HCT116 (cell line): Measurements from ENCODE around the gene ZKSCAN4. TPM values are rescaled to one million over a fixed set of nuclear protein-coding genes. Genes with fewer than 3 reads are reported as not detected.

ENCODE experiments used
- ATAC-seq: fragments of 200-7000 bp; cut with Tn5 transposase; 2 replicates; pipeline ENCODE4 v1.9.1; 2020; ENCODE audit warnings: mild to moderate bottlenecking, moderate library complexity
- BruUV-seq: library from RNA; stranded (reverse); fragments of 400-500 nt; replicated peaks from 2 replicates; lab custom pipeline; 2021; lab: Mats Ljungman, UMichigan
- CTCF ChIA-PET: fragments of 300-600 bp; sonication (Branson Sonifier 250); formaldehyde crosslinking; loops from one replicate; lab custom pipeline; 2021; ENCODE audit warnings: antibody characterized with exemption; lab: Charles Lee
- POLR2A ChIA-PET: fragments of 300-600, 350-600 bp; sonication (Branson Sonifier 250); formaldehyde crosslinking; loops from one replicate; lab custom pipeline; 2021; ENCODE audit warnings: antibody characterized with exemption; lab: Charles Lee
- RAD21 ChIA-PET, 2 experiments: fragments of 300-600 bp; sonication (Branson Sonifier 250); formaldehyde crosslinking; loops; one replicate each; lab custom pipeline; 2023; ENCODE audit warnings: low total read pairs in 2 of 2; ENCODE audit not compliant: uncharacterized antibody in 2 of 2, unreplicated experiment in 2 of 2, low non-redundant PET in 1 of 2; lab: Charles Lee
- DNase-seq: peaks from one replicate; pipeline ENCODE4 v3.0.0-alpha.2; 2010; ENCODE audit warnings: low read depth, low spot score
- H2AFZ ChIP-seq: fragments of 200-600 bp; shearing (Covaris generic), sonication (generic); 2 replicates; pipeline ENCODE4 v1.6.1; 2017; ENCODE audit warnings: low read depth, mixed run types, mixed read lengths, antibody characterized with exemption, low read length; ENCODE audit not compliant: poor library complexity, severe bottlenecking
- H3K27ac ChIP-seq: 2 replicates; pipeline ENCODE4 v1.5.1; 2012; ENCODE audit warnings: low read depth, low read length
- H3K27me3 ChIP-seq: fragments of 200-600 bp; sonication (generic); 2 replicates; pipeline ENCODE4 v1.6.1; 2016; ENCODE audit warnings: mixed run types, low read length, mixed read lengths; ENCODE audit not compliant: insufficient read depth
- H3K36me3 ChIP-seq, 2 experiments: fragments of 200-500 bp in 1 of 2; fragments of 200-600 bp in 1 of 2; sonication (Bioruptor generic) in 1 of 2; sonication (generic) in 1 of 2; 2 replicates each; pipeline versions ENCODE4 v1.5.1 to v1.6.1; 2014 to 2016; ENCODE audit warnings: low read length in 2 of 2, inconsistent platforms in 1 of 2, mixed read lengths in 1 of 2, mixed run types in 1 of 2; ENCODE audit not compliant: insufficient read depth in 2 of 2, control insufficient read depth in 1 of 2
- H3K4me1 ChIP-seq, 2 experiments: fragments of 200-600 bp in 1 of 2; sonication (generic) in 1 of 2; 2 replicates each; pipeline versions ENCODE4 v1.5.1 to v1.6.1; 2012 to 2017; ENCODE audit warnings: low read length in 2 of 2, inconsistent platforms in 1 of 2, mild to moderate bottlenecking in 1 of 2, mixed read lengths in 1 of 2, mixed run types in 1 of 2, moderate library complexity in 1 of 2; ENCODE audit not compliant: insufficient read depth in 2 of 2, control insufficient read depth in 1 of 2
- H3K4me2 ChIP-seq: fragments of 200-600 bp; sonication (generic); 2 replicates; pipeline ENCODE4 v1.6.1; 2017; ENCODE audit warnings: mixed run types, low read length, mixed read lengths
- H3K4me3 ChIP-seq, 2 experiments: fragments of 200-600 bp in 1 of 2; sonication (generic) in 1 of 2; replicated peaks in 1 of 2; 2 replicates each; pipeline ENCODE4 v1.5.1; 2011 to 2016; ENCODE audit warnings: low read length in 2 of 2, control low read depth in 1 of 2, low read depth in 1 of 2, mild to moderate bottlenecking in 1 of 2, mixed read lengths in 1 of 2, mixed run types in 1 of 2
- H3K79me2 ChIP-seq: fragments of 200-600 bp; sonication (generic); 2 replicates; pipeline ENCODE4 v1.6.1; 2017; ENCODE audit warnings: mild to moderate bottlenecking, mixed run types, low read length, moderate library complexity, mixed read lengths; ENCODE audit not compliant: insufficient read depth
- H3K9ac ChIP-seq: fragments of 200-600 bp; sonication (generic); 2 replicates; pipeline ENCODE4 v1.6.1; 2016; ENCODE audit warnings: low read length, mixed read lengths
- H3K9me2 ChIP-seq: fragments of 200-600 bp; sonication (generic), shearing (Covaris generic); 2 replicates; pipeline ENCODE4 v1.6.1; 2017; ENCODE audit warnings: mixed run types, mild to moderate bottlenecking, moderate library complexity; ENCODE audit not compliant: insufficient read depth
- H3K9me3 ChIP-seq, 2 experiments: fragments of 200-500 bp in 1 of 2; fragments of 200-600 bp in 1 of 2; sonication (Bioruptor generic) in 1 of 2; sonication (generic) in 1 of 2; 2 replicates each; pipeline ENCODE4 v1.6.1; 2014 to 2017; ENCODE audit warnings: low read length in 2 of 2, mixed read lengths in 2 of 2, inconsistent platforms in 1 of 2, low read depth in 1 of 2, mild to moderate bottlenecking in 1 of 2, mixed run types in 1 of 2, moderate library complexity in 1 of 2; ENCODE audit not compliant: control insufficient read depth in 1 of 2, insufficient read depth in 1 of 2
- H4K20me1 ChIP-seq: fragments of 200-600 bp; sonication (generic), shearing (Covaris generic); 2 replicates; pipeline ENCODE4 v1.6.1; 2017; ENCODE audit warnings: mixed run types, mild to moderate bottlenecking, moderate library complexity; ENCODE audit not compliant: insufficient read depth
- ATF3 ChIP-seq: IDR thresholded peaks from 2 replicates; pipeline ENCODE4 v1.6.1; 2012
- CTCF ChIP-seq, 3 experiments: fragments of 200-600 bp in 1 of 3; sonication (generic) in 1 of 3; IDR thresholded peaks in 2 of 3; conservative IDR thresholded peaks in 1 of 3; 2 replicates each; pipeline ENCODE4 v1.5.1; 2012 to 2017; ENCODE audit warnings: low read depth in 2 of 3, low read length in 2 of 3, antibody characterized with exemption in 1 of 3, borderline replicate concordance in 1 of 3, control low read depth in 1 of 3, mild to moderate bottlenecking in 1 of 3, mixed read lengths in 1 of 3, mixed run types in 1 of 3, moderate library complexity in 1 of 3; ENCODE audit not compliant: insufficient read depth in 1 of 3
- EGR1 ChIP-seq: IDR thresholded peaks from 2 replicates; pipeline ENCODE4 v1.6.1; 2012; ENCODE audit warnings: low read depth
- ELF1 ChIP-seq: IDR thresholded peaks from 2 replicates; pipeline ENCODE4 v1.6.1; 2012; ENCODE audit warnings: low read depth, borderline replicate concordance
- EZH2 ChIP-seq: fragments of 200-600 bp; sonication (generic); IDR thresholded peaks from 2 replicates; pipeline ENCODE4 v1.6.1; 2017; ENCODE audit warnings: antibody characterized with exemption, mixed run types
- EZH2phosphoT487 ChIP-seq: fragments of 200-600 bp; IDR thresholded peaks from 2 replicates; pipeline ENCODE4 v1.6.1; 2018; ENCODE audit warnings: antibody characterized with exemption, borderline replicate concordance
- POLR2A ChIP-seq: IDR thresholded peaks from 2 replicates; pipeline ENCODE4 v1.7.0; 2011; ENCODE audit warnings: borderline replicate concordance; ENCODE audit not compliant: insufficient read depth, insufficient read length; ENCODE audit errors: extremely low read depth
- SIN3A ChIP-seq: IDR thresholded peaks from 2 replicates; pipeline ENCODE4 v1.6.1; 2012; ENCODE audit warnings: low read depth
- SP1 ChIP-seq: IDR thresholded peaks from 2 replicates; pipeline ENCODE4 v1.6.1; 2012; ENCODE audit warnings: low read depth
- TCF7L2 ChIP-seq: IDR thresholded peaks from 2 replicates; pipeline ENCODE4 v1.7.0; 2011; ENCODE audit warnings: borderline replicate concordance, inconsistent platforms; ENCODE audit not compliant: insufficient read depth, insufficient read length; ENCODE audit errors: extremely low read depth
- YY1 ChIP-seq: IDR thresholded peaks from 2 replicates; pipeline ENCODE4 v1.6.1; 2011; ENCODE audit warnings: low read length, low read depth, moderate library complexity, mild to moderate bottlenecking; ENCODE audit not compliant: insufficient replicate concordance; ENCODE audit errors: extremely low read depth
- ZFX ChIP-seq: fragments of 450-650 bp; IDR thresholded peaks from 2 replicates; pipeline ENCODE4 v1.6.1; 2017
- intact Hi-C: fragments of 100-400 bp; cut with micrococcal nuclease; formaldehyde crosslinking; loops from 2 replicates; pipeline ENCODE4 v1.10.0; 2022
- total RNA-seq: library from RNA; stranded (reverse); gene quantifications from one replicate; pipeline ENCODE4 v1.2.1, GENCODE V29; 2021; ENCODE audit not compliant: unreplicated experiment
- TF ChIP-seq, protein P1 (sequence below): IDR thresholded peaks from 2 replicates; pipeline ENCODE4 v1.6.1; 2011; ENCODE audit warnings: mild to moderate bottlenecking, low read length, moderate library complexity; ENCODE audit not compliant: insufficient replicate concordance; ENCODE audit errors: extremely low read depth

Gene ZKSCAN4
- total RNA-seq, 1 experiment from 2014 or later: 4.8 TPM

DNA sequence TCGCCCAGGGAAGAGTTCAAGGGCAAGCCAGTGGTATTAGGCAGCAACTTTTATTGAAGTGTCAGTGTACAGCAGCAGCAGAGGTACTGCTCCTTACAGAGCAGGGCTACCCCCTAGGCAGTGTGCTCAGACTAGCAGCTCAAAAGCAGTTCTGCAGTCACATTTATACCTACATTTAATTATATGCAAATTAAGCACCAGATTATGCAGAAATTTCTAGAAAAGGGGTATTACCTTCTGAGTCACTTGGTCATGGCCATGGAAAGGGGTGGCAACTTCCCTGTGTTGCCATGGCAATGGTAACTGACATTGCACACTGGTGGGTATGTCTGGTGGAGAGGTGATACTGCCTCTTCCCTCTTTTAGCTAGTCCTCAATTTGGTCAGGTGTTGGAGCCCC lies 2.1 kb upstream of the ZKSCAN4 start:
- Histone ChIP-seq H3K4me2 (no peak overlapping the region), H3K4me3 (no peak overlapping the region), H4K20me1 (no peaks in the 10 kb centered on the region), H2AFZ (no peak overlapping the region), H3K9me2 (no peaks in the 10 kb centered on the region), H3K9me3 (no peaks in the 10 kb centered on the region), H3K27ac (no peak overlapping the region), H3K36me3 (no peaks in the 10 kb centered on the region), H3K4me1 (peaks cover 7 to 15% of the 10 kb centered on the region in 2 experiments; a peak in 3 of 4 replicates), H3K27me3 (no peaks in the 10 kb centered on the region), H3K9ac (no peak overlapping the region), H3K79me2 (peaks cover 12% of the 10 kb centered on the region)
- ChIA-PET RAD21 (no interaction called here), CTCF (no interaction called here), POLR2A (interaction anchor here (1.2 to 2.5 kb wide), 3 partner anchors 10 to 15 kb away, joined by 4 to 11 read pairs (median 4); partner anchors contain the start of gene ZSCAN26)
- BruUV-seq: no TSS peak
- intact Hi-C loops: no loop called here
- no peak for ATAC-seq
- no peak for TF ChIP-seq SP1
- TF ChIP-seq CTCF (IDR thresholded peaks at IDR 0.05 in 2 of 3, conservative IDR thresholded peaks at IDR 0.05 in 1 of 3; ENCODE audit: borderline replicate concordance in 1 of 3, insufficient read depth in 1 of 3, low read depth in 2 of 3, low read length in 2 of 3): no peak
- TF ChIP-seq EZH2phosphoT487: no peak
- TF ChIP-seq ELF1: no peak
- no peak for TF ChIP-seq ZFX
- TF ChIP-seq EGR1: no peak
- TF ChIP-seq EZH2: no peak
- TF ChIP-seq, protein P1, sequence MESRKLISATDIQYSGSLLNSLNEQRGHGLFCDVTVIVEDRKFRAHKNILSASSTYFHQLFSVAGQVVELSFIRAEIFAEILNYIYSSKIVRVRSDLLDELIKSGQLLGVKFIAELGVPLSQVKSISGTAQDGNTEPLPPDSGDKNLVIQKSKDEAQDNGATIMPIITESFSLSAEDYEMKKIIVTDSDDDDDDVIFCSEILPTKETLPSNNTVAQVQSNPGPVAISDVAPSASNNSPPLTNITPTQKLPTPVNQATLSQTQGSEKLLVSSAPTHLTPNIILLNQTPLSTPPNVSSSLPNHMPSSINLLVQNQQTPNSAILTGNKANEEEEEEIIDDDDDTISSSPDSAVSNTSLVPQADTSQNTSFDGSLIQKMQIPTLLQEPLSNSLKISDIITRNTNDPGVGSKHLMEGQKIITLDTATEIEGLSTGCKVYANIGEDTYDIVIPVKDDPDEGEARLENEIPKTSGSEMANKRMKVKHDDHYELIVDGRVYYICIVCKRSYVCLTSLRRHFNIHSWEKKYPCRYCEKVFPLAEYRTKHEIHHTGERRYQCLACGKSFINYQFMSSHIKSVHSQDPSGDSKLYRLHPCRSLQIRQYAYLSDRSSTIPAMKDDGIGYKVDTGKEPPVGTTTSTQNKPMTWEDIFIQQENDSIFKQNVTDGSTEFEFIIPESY: no peak
- TF ChIP-seq ATF3: no peak
- no peak for TF ChIP-seq YY1
- TF ChIP-seq TCF7L2: no peak
- TF ChIP-seq POLR2A: no peak
- no peak for TF ChIP-seq SIN3A
- no peak for DNase-seq
